NCI-H774 (cell line): ENCODE measurements around the gene ATP6V1F.
"Not testable (repeated sequence)": the region's sequence is repeated elsewhere in the genome, so short reads cannot be mapped to it uniquely, and the experiment has no call there.

Source experiments
- DNase-seq: peaks from one replicate; lab custom pipeline; 2025; lab: John Stamatoyannopoulos, UW

Gene ATP6V1F

GRCh38 chr7:128903621-128904361 lies 41.1 kb downstream of the ATP6V1F start:
- DNase-seq = no peak

GRCh38 chr7:128904381-128905197 lies 41.9 kb downstream of the ATP6V1F start:
- peak; percentile 42 for DNase-seq

- no peak for DNase-seq
Observed at GRCh38 chr7:128906001-128906765, 43.5 kb downstream of the ATP6V1F start.

GRCh38 chr7:128906766-128907559 lies 44.3 kb downstream of the ATP6V1F start:
- no peak for DNase-seq

GRCh38 chr7:128908750-128909624 lies 46.3 kb downstream of the ATP6V1F start:
- DNase-seq = no peak

GRCh38 chr7:128909625-128910568 lies 47.2 kb downstream of the ATP6V1F start:
- no peak for DNase-seq

- no peak for DNase-seq
Observed at GRCh38 chr7:128910569-128910945, 47.9 kb downstream of the ATP6V1F start, which contains the start of gene KCP. Gene KCP (minus strand): TSS chr7:128910709. CDS start chr7:128910676, 33 bp downstream.

GRCh38 chr7:128911423-128912031 lies 48.9 kb downstream of the ATP6V1F start:
- DNase-seq = no peak

GRCh38 chr7:128912281-128912680 lies 49.6 kb downstream of the ATP6V1F start:
- no peak for DNase-seq

- not testable (repeated sequence) for DNase-seq
Observed at GRCh38 chr7:128912709-128913495, 50.2 kb downstream of the ATP6V1F start.

GRCh38 chr7:128913870-128914565 lies 51.4 kb downstream of the ATP6V1F start:
- no peak for DNase-seq

- no peak for DNase-seq
Observed at GRCh38 chr7:128914566-128915151, 52.0 kb downstream of the ATP6V1F start.

- DNase-seq = no peak
Observed at GRCh38 chr7:128915271-128915819, 52.7 kb downstream of the ATP6V1F start.
